Inflammatory macrophage (primary cell): ENCODE measurements around the gene UBE2L5.
A peak's percentile ranks its signal among the peaks of the same experiment; 100 is the strongest.
"Not testable (repeated sequence)": the region's sequence is repeated elsewhere in the genome, so short reads cannot be mapped to it uniquely, and the experiment has no call there.

Experiments used
- DNase-seq, 2 donors: peaks; one replicate each; pipeline ENCODE4 v3.0.0-alpha.2; 2020 to 2022

The UBE2L5 gene

DNA sequence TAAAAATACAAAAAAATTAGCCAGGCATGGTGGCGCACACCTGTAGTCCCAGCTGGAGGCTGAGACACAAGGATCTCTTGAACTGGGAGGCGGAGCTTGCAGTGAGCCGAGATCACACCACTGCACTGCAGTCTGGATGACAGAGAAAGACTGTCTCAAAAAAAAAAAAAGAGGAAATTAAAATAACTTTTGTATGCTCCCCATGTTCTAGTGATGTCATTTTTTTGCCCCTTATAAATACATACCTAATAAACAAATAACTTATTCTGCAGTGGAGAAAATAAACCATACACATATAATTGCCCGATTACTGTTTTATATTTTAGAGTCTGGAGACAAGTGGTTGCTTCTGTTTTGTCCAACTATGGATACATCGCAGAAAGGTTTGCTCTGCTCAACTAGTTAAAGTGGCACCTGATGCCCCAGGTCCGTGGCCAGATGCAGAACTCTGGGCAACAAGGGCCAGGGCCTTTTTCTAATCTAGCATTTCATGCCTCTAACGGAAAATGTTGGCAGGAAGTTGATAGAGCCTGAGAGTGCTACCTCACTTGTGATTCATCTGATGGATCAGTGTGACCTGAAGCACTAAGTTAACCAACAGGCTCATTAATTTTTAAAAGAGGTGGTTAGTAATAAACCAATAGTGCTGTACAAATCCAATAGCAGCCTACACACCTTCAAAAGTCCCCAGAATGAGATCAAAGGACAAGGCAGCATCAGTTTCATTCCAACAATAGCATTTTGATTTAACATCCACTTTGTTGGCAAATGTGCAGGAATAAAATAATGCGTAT, 18.8 kb downstream of the UBE2L5 start:
- no peak for DNase-seq

DNA sequence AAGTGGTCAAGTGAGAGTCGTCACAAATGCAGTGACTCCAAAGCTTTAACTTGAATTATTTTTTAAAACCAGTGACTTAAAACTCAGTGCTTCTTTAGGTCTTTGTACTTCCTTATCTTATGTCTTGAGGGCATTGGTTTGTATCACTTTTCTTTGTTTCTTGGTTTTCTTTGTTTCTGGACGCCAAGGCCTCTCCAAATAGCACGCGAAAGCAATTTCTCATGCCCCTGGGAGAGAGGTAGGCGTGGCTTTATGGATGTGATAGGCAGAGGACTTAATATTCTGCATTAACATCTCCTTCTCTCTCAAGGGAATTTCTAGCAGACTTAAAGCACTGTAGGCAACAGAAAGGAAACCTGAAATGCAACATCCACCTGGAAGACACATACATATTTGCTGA, 20.6 kb downstream of the UBE2L5 start:
- no peak for DNase-seq

DNA sequence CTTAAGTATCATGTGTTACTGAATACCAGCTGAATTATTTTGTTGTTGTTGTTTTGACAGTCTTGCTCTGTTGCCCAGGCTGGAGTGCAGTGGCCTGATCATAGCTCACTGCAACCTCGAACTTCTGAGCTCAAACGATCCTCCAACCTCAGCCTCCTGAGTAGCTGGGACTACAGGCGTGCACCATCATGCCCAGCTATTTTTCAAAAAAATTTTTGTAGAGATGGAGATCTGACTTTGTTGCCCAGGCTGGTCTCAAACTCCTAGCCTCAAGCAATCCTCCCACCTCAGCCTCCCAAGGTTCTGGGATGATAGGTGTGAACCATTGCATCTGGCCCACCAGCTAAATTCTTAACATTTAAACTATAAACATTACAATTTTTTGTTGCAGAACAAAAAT, 21.2 kb downstream of the UBE2L5 start:
- not testable (repeated sequence) for DNase-seq

DNA sequence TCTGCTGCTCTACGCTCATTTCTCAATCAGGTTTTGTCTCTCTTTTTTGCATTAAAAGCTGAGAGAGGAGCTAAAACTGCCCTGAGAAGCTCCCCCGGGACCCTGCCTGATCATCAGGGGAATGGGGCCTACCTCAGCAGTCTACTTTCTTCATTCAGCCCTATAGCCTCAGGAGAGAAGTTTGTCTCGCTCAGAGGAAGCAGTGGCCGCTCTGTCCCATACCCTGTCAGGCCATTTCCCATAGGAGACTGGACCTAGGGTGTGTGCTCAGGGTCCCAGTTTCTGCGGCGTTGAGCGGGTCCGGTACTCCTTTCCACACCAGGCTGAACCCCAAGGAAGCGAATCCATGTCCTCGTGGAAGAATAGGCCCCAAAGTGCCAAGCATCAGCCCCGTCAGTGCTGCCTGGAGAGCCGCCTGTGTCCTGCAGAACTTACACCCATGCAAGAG, 21.7 kb downstream of the UBE2L5 start:
- DNase-seq: no peak

DNA sequence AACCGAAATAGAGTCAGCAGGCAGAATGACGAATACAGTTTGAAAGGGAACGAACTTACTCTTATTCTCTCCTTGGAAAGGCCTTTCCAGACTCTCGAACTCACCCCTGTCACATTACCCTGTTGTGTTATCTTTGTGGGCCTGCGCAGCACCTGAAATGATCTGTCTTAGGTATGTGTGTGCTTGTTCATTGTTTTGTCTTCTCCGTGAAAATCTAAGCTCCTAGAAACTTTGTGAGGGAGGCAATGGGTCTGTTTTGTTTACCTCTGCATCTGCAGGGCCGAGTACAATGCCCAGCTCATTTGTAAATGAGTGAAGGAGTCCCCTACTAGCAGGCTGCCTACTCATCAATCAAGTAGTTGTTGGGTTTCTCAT, 23.8 kb downstream of the UBE2L5 start:
- no peak for DNase-seq

DNA sequence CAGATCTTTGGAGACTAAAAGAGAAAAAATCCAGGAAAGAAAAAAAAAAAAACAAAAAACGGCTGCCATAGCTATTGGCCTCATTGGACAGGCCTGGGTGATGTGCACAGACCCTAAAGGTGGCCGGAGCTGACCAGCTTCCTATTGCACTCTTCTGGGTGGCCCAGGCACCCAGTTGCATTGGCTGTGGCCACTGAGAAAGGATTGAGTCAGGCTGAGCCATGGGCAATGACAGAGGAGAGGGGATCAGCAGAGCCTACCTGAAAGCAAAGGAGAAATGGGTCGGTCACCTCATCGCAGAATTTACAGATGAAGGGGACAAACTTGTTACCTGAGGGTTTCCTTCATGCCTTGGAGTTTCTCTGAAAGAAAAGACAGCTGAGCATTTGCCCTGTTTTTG, 26.1 kb downstream of the UBE2L5 start:
- DNase-seq: no peak

DNA sequence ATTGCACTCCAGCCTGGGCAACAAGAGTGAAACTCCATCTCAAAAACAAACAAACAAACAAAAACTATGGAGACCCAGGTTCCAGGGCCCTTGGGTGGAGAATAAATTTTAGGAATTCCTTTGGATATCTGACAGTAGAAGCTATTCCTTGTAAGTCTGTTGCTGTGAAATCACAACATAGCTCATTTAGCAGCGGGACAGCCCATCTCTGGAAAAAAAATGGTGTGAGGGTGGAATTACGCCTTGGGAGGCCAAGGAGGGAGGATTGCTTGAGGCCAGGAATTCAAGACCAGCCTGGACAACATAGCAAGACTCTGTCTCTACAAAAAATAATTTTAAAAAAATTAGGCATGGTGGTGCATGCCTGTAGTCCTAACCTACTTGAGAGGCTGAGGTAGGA, 27.8 kb downstream of the UBE2L5 start:
- no peak for DNase-seq

DNA sequence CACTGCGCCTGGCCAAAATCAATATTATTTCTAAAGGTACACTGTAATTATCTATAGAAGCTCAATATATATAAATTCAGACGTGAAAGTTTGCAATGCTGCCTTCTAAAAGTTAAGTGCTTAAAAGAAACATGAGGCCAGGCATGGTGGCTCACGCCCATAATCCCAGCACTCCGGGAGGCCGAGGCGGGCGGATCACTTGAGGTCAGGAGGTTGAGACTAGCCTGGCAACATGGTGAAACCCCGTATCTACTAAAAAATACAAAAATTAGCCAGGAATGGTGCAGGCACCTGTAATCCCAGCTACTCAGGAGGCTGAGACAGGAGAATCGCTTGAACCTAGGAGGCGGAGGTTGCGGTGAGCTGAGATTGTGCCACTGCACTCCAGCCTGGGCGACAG, 29.2 kb downstream of the UBE2L5 start:
- DNase-seq: not testable (repeated sequence)

DNA sequence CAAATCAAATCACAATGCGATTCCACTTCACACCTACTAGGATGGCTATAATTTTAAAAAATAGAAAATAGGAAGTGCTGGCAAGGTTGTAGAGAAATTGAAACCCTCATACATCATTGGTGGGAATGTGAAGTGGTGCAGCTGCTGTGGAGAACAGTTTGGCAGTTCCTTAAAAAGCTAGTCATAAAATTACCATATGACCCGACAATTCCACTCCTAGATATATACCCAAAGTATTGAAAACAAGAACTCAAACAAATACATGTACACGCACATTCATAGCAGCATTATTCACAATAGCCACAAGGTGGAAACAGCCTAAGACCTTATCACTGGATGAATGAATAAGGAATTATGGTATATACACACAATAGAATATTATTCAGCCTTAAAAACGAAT, 31.4 kb downstream of the UBE2L5 start:
- peak; percentile 22 to 41 for DNase-seq

DNA sequence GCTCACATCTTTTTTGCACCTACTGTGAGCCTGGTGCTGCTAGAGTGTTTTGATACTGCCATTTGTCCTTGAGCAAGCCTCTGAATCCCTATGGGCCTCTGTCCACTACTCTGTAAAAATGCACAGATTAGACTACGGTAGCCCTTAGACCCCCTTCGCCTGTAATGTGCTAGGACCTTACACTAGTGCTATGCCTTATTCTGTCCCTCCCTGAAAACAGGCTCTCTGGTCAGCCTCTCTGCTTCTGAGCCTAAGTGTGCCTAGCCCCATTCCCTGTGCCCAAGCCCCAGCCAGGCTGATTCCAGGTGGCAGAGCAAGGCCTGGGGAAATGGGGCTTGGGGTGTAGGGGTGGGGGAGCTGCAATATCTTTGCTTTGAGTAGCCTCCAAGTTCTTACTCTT, 32.7 kb downstream of the UBE2L5 start:
- DNase-seq: no peak

DNA sequence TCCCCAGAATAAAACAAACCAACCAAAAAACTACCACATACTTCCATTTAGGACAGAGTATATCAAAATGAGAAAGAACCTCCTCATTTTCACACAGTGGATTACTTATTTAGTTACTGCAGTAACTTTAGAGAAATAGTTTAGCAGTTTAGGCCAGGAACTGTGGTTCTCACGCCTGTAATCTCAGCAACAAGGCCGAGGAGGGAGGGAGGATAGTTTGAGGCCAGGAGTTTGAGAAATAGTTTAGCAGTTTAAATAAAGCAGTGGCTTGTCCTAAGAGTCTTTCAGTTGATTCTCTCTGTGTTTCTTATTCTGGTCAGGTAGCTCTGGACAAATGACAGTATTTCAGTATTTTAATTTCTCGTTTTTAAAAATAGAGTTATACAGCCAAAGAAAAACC, 34.0 kb downstream of the UBE2L5 start:
- no peak for DNase-seq

DNA sequence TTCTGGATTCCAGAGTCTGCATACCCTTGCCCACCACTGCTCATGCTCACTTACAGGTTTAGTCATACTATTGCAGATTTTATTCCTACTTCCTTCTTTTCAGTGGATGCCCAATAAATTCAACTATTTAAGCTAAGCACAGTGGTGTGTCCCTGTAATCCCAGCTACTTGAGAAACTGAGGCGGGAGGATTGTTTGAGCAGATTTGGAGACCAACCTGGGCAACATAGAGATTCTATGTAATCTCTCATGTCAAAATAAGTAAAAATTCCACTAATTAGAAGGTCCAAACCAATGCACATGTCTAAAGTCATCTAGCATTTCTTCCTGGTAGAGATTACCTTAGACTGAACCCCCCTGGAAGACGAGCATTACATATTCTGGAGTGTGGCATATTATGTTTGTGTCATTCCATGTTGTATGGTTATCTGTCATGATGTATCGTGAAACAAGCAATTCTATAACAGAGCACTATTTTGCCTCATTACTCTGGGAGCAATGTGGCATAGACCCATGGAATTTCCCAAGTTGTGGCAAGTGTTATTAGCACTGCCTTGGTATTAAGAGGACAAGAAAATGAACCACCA, 35.1 kb downstream of the UBE2L5 start:
- DNase-seq: no peak

DNA sequence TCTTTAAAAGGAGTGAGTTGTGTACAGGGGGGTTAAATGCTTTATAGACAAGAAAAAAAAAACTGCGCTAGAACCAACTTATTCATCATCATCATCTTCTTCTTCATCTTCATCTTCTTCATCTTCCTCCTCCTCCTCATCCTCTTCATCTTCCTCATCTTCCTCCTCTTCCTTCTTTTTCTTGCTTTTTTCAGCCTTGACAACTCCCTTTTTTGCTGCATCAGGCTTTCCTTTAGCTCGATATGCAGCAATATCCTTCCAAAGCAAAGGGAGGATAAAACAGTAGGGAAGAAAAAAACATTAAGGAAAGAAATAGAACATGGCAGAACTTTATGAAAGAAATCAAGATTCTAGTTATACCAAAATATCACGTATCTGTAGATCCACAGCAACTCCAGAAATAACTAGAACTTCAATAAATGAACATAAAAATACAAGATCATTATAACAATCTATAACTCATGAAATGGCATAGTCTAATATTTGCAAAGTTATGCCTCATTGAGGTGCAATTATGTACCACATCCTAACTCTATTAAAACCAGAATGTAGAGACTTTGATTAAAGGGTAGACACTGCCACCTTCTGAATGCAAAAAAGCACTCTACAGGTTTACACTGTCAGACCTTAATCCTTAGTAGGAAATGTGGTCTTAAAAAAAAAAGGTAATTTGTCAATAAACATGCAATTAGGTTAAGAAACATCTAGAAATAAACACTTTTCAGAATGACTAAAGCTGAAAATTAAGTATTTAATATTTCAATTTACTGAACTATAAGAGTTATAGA, 39.2 kb downstream of the UBE2L5 start:
- DNase-seq: peak; percentile 13 to 29

DNA sequence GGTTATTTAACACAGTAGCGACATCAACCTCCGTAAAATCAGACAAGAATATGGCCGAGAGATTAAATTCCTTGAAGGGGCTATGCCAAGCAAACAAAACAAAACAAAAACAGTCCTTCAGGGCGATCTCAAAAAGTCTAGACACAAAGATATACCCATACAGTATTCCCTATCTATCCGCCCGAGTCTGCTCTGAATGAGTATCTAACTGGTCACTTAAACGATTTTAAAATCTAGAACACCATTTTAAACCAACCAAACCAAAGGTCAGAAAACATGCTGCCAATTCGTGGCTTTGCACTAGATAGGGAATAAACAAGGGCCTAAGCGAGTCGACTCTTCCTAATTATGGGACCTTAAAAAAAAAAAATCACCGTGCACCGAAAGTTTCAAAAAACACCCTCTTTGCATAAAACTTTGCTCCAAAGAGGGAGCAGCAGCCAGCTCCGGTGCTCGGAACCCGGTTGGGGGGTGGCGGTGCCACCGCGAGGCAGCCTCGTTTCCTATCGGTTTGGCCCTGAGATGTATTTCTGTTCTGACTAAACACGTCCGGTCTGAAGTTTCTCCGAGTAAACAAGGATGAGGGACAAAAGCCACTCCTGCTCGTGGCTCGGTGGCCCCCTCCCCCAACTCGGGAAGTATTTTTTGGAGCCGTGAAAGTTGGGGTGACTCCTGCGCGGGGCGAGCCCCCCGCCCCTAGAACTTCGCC, 41.6 kb downstream of the UBE2L5 start:
- peak; percentile 25 to 47 for DNase-seq

DNA sequence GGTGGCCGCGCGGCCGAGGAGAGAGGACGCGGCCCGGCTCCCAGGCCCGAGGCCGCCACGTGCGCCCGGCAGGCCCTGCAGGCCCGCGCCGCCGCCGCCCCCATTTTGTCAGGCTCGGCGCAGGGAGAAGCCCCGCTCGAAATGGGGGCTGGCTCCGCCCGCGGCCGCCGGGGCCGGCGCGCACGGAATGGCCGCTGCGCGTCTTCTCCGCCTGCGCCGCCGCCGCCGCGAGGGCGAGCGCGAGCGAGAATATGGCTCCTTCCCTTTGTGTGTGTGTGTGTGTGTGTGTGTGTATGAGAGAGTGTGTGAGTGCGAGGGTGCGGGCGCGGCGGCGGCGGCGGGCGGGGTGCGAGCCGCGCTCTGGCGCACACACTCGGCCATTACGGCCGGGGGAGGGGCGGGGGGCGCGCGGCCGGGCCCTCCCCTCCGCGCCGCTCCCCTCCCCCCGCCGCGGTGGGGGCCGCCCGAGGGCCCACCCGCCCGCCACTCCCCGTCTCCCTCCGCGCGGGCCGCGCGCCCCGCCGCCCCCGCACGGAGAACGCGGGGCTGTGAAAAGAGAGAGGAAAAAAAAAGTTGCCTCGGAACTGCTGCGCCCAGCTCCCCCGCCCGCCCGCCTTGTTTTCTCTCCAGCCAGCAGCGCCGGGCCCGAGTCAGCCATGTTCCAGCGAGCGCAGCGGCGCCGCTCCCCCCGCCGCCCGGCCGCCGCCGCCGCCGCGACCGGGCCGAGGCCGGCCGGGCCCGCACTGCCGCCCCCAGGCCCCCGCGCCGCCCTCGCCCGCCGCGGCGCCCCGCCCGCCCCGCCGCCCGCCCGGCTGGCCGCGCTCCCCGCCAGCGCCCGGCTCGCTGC, 42.4 kb downstream of the UBE2L5 start:
- DNase-seq: peak; percentile 66 to 82

DNA sequence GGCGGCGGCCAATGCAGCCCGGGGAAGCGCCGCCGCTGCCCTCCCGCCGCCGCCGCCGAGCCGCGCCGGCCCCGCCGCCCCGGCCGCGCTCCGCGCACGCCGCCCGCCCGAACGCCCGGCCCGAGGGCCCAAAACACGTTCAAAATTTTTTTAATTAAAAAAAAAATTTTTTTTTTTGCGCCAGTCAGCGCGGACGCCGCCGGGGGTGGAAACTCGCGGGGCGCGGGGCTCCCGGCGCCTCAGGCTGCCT, 43.0 kb downstream of the UBE2L5 start:
- DNase-seq: no peak

DNA sequence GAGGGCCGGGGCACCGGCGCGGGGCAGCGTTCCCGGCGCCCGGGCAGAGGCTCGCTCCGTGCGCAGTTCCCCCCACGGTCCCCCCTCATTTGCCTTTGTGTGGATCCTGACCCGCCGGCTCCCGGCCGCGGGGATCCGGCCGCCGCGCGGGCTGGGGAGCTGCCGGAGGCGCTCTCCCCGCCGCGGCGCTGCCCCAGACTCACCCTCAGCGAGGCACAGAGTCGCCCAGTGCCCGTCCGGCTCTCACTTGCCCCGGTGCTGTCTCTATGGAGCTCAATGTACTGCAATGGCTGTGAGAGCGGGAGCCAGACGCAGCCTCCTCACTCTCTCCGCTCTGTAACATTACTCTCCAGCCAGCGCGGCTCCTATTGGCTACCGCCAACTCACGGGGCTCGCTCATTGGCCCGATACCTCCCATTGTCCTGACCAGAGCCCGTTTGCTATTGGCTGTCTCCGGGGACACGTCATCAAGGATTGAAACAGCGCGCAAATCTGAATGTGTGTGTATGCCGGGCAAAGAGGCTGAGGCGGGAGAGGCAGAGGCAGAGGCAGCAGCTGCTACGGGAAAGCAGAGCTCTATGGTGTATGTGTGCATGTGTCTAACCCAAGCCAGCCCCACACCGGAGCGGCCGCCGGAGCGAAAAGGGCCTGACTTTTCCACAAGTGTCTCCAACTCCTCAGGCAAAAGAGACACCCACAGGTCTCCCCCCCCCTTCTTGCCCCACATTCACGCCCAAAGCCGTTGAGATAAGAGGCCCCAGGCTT, 43.5 kb downstream of the UBE2L5 start, which contains the start of gene HMGB1:
Gene HMGB1, minus strand, starts transcription at position 344 of the 765 bp plus-strand sequence. CDS start 2,256 bp downstream, outside the sequence.
- DNase-seq: peak; percentile 99

DNA sequence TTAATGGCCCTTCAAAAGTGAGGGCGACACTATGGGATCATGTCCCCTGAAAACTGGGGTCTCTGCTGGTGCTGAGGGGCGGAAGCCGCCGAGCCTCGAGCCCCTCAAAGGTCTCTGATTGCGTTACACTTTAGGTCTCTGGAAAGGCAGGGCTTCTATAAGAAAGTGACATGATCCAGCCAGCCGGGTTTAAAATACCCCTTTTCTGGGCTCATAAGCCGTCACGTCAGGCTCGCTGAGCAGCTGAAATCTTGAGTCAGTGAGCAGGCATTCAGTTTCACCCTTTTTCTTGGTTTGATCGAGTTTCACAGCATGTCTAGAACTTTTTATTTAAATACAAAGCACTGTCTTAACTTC, 44.0 kb downstream of the UBE2L5 start:
- DNase-seq: no peak

DNA sequence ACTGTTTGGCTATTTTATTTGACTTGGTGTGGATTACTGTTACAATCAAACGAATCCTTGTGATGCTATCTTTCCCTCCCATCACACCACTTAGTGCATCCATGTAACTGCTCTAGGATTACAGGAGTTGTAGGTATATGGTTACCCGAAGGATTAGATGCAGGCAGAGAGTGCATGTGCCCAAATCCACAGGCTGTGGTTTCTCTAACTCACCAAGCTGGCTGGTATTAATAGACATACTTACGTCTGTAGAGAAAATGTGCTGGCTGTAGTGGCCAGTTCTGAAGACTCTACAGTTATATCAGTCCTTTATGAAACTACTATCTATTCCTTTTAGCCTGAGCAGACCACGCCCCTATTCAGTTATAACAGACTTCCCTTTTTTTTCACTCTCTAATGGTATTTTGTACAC, 44.6 kb downstream of the UBE2L5 start:
- peak; percentile 24 to 62 for DNase-seq

DNA sequence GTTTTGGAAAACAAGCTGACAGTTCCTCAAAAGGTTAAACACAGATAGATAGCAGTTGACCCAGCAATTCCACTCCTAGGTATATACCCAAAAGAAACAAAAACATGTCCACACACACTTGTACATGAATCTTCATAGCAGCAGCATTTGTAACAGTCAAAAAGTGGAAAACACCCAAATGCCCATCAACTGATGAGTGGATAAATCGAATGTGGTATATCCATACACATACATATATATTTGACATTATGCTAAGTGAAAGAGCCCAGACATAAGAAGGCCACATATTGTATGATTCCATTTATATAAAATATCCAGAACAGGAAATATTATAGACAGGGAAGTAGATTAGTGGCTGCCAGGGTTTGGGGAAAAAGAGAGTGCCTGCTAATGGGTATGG, 51.4 kb downstream of the UBE2L5 start:
- DNase-seq: no peak
